ENCODE data around the gene MTFP1. TPM values are rescaled to one million over a fixed set of nuclear protein-coding genes. Genes with fewer than 3 reads are reported as not detected.

The MTFP1 gene
- total and polyA plus RNA-seq, 2 of the 4 experiments (the other 2 are of a cell fraction): 7.3 to 7.7 TPM

GRCh38 chr22:30392661-30393321 lies 32.8 kb upstream of the MTFP1 start (continued):
- TF ChIP-seq ELK1 (IDR thresholded peaks at IDR 0.05; ENCODE audit: borderline replicate concordance, low read depth, low read length) (no peak), RAD21 (IDR thresholded peaks at IDR 0.05; ENCODE audit: low read length) (no peak), CTCF (conservative IDR thresholded peaks at IDR 0.05; ENCODE audit: low read depth, low read length) (no peak), RCOR1 (IDR thresholded peaks at IDR 0.05; ENCODE audit: insufficient replicate concordance, low read length) (no peak)
